ENCODE data around the gene CEP112.

Gene CEP112

DNA sequence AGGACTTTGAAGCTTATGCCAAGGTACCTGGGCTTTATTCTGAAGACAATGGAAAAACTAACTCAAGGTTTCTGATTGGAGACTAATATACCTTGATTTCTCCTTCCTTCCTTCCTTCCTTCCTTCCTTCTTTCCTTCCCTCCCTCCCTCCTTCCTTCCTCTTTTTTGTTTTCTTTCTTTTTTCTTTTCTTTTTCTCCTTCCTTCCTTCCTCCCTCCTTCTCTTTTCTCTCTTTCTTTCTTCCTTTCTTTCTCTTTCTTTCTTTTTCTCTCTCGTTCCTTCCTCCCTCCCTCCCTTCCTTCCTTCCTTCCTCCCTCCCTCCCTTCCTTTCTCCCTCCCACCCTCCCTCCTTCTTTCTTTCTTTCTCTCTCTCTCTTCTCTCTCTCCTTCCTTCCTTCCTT is 531.9 kb downstream of the CEP112 start:
- H3K4me3 ChIP-seq (ENCODE audit: low read depth, low read length): no peak overlapping the region
- no peak for DNase-seq (ENCODE audit: low read depth)
- in situ Hi-C loops (cut with HindIII; ENCODE audit: low sequenced_read_pairs): loop anchor here (10.0 kb wide), 1 partner anchor 65 kb away; no protein-coding TSS in a partner anchor
- TF ChIP-seq, protein P1, sequence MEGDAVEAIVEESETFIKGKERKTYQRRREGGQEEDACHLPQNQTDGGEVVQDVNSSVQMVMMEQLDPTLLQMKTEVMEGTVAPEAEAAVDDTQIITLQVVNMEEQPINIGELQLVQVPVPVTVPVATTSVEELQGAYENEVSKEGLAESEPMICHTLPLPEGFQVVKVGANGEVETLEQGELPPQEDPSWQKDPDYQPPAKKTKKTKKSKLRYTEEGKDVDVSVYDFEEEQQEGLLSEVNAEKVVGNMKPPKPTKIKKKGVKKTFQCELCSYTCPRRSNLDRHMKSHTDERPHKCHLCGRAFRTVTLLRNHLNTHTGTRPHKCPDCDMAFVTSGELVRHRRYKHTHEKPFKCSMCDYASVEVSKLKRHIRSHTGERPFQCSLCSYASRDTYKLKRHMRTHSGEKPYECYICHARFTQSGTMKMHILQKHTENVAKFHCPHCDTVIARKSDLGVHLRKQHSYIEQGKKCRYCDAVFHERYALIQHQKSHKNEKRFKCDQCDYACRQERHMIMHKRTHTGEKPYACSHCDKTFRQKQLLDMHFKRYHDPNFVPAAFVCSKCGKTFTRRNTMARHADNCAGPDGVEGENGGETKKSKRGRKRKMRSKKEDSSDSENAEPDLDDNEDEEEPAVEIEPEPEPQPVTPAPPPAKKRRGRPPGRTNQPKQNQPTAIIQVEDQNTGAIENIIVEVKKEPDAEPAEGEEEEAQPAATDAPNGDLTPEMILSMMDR (IDR thresholded peaks at IDR 0.05; ENCODE audit: low read depth, low read length, missing control alignments): no peak

DNA sequence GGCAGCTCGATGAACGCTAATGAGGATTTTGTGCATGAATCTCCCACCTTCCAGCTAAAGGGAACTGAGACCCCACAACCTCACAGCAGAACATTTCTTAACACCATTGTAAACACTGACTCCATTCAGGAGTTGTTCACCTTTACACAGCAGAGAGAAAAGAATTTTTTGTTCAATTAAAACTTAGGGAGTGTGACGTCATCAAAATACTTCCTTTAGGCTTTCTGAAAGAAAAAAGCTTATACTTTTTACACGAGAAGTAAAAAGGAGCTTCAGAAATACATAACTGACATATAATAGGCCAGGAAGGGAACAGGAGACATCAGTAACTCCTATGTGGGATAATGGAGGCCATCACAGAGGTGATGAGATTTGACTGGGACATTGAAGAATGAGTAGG is 532.4 kb downstream of the CEP112 start:
- TF ChIP-seq, protein P1 (IDR thresholded peaks at IDR 0.05; ENCODE audit: low read depth, low read length, missing control alignments): no peak
- H3K4me3 ChIP-seq (ENCODE audit: low read depth, low read length): no peak overlapping the region
- no peak for DNase-seq (ENCODE audit: low read depth)
- in situ Hi-C loops (cut with HindIII; ENCODE audit: low sequenced_read_pairs): no loop called here

DNA sequence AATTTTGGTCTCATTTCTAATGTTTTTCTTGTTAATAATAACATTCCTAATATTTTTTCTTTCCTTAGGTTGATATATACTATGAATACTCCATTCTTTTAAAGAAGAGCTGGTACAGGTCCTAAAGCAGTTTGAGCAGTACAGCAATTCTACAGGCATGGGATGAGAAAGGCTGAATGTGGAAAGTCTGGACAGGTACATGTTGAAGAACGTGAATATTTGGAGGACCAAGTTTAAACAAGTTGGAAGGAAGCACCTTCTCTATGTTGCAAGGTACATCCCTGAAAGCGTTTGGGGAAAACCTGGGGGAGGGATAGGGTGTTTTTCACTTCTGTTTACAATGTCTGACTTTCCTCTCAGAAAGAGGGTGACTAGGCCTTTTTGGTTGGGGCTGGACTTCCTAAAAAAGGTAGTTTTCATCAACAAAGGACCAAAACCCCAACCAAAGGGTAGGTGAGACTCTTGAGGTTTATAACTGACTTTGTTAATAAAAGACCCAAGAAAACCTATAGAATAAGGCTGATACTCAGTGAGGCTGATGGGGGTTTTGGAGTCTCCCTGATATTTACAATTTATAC is 534.6 kb downstream of the CEP112 start:
- no peak for DNase-seq (ENCODE audit: low read depth)
- in situ Hi-C loops (cut with HindIII; ENCODE audit: low sequenced_read_pairs): no loop called here
- TF ChIP-seq, protein P1 (IDR thresholded peaks at IDR 0.05; ENCODE audit: low read depth, low read length, missing control alignments): no peak
- no peak overlapping the region for H3K4me3 ChIP-seq (ENCODE audit: low read depth, low read length)

DNA sequence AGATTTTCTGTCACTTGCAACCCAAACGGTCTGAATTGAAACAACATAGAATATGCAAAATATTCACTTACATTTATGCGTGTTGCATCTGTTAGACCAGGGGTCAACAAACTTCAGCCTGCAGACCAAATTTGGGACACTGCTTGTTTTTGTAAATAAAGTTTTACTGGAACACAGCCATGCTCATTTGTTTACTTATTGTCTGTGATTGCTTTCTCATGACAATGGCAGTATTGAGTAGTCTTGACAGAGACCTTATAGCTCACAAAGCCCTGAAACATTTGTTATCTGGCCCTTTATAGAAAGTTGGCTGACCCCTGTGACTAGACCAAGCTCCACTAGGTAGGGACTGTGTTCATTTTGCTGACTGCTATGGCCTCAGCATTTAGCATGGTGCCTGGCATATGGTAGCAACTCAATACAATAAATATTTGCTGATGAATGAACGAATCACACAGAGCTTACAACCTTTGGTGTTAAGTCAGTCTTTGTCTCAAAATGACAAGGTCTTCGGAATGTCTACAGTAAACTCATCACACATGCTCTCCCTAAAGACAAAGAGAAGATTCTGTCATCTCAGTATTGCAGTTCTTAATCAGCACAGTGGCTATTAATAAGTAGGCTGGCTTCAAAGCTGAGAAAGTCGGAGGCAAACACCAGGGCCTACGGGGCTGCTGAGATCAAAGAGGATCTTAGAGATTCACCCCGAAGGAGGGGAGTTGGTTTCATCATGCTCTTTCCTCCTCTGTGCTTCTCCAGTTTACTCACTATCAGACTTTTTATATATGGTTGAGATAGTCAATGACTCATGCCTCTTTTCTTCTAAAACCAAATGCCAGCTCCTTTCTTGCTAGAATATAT is 535.3 kb downstream of the CEP112 start:
- no peak for DNase-seq (ENCODE audit: low read depth)
- TF ChIP-seq, protein P1 (IDR thresholded peaks at IDR 0.05; ENCODE audit: low read depth, low read length, missing control alignments): no peak
- H3K4me3 ChIP-seq (ENCODE audit: low read depth, low read length): no peak overlapping the region
- in situ Hi-C loops (cut with HindIII; ENCODE audit: low sequenced_read_pairs): no loop called here

DNA sequence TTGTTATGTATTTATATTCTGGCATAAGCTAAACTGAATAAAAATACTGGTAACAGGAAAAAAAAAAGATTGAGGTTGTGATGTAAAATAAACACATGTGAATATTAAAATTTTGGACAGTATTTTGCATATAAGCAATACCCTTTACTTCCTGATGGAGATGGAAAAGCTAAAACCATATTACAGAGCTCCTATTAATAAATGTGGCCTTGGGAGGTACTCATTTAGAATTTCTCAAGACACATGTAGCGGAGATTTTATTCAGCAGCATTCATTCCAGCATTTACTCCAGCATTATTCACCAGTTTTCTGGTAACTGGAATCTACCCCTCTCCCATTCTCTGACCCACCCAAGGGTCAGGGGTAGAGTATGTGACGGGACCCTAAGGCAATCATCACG is 536.2 kb downstream of the CEP112 start:
- no peak for DNase-seq (ENCODE audit: low read depth)
- H3K4me3 ChIP-seq (ENCODE audit: low read depth, low read length): no peak overlapping the region
- in situ Hi-C loops (cut with HindIII; ENCODE audit: low sequenced_read_pairs): no loop called here
- TF ChIP-seq, protein P1 (IDR thresholded peaks at IDR 0.05; ENCODE audit: low read depth, low read length, missing control alignments): no peak

DNA sequence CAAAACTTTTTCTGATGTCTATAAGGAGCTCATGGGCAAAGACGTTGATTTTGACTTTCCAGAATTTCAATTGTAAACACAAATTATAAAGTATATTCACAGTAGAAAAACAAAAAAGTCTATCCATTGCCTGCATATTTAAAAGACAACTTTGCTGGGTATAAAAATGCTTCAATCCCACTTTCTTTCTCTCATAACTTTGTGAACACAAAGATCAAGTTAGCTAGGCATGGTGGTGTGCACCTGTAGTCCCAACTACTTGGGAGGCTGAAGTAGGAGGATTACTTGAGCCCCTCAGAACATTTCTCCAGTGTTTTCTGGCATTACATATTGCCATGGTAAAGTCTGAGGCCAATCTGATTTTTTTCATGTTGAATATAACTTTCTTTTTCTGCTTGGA is 547.4 kb downstream of the CEP112 start:
- in situ Hi-C loops (cut with HindIII; ENCODE audit: low sequenced_read_pairs): no loop called here
- TF ChIP-seq, protein P1 (IDR thresholded peaks at IDR 0.05; ENCODE audit: low read depth, low read length, missing control alignments): no peak
- H3K4me3 ChIP-seq (ENCODE audit: low read depth, low read length): no peak overlapping the region
- no peak for DNase-seq (ENCODE audit: low read depth)

All from astrocyte of the cerebellum (primary cell).